MM.1S (cell line): ENCODE data around the gene ATP5F1E.

ENCODE experiments used
- CTCF ChIP-seq: fragments of 300-600 bp; sonication (generic); IDR thresholded peaks from 2 replicates; pipeline ENCODE4 v1.5.1; 2016; ENCODE audit warnings: antibody characterized with exemption, low read length, mixed read lengths
- EZH2 ChIP-seq: fragments of 300-600 bp; sonication (generic); optimal IDR thresholded peaks from 2 replicates; pipeline ENCODE3; 2017; ENCODE audit warnings: low read depth, mild to moderate bottlenecking, antibody characterized with exemption, low read length, mixed read lengths
- EZH2phosphoT487 ChIP-seq: fragments of 300-600 bp; sonication (generic); IDR thresholded peaks from 2 replicates; pipeline ENCODE4 v1.6.1; 2018; ENCODE audit warnings: antibody characterized with exemption, low read length

- TF ChIP-seq CTCF (no peak), EZH2 (no peak), EZH2phosphoT487 (no peak)
Observed at GRCh38 chr20:59075934-59076508, 43.9 kb upstream of the ATP5F1E start.
